ENCODE results near the gene TNPO2. TPM values are rescaled to one million over a fixed set of nuclear protein-coding genes. Genes with fewer than 3 reads are reported as not detected.
"Not testable (repeated sequence)": the region's sequence is repeated elsewhere in the genome, so short reads cannot be mapped to it uniquely, and the experiment has no call there.

The TNPO2 gene
- polyA plus RNA-seq, 3 donors = 14.3 to 36.9 (median 21.9) TPM

DNA sequence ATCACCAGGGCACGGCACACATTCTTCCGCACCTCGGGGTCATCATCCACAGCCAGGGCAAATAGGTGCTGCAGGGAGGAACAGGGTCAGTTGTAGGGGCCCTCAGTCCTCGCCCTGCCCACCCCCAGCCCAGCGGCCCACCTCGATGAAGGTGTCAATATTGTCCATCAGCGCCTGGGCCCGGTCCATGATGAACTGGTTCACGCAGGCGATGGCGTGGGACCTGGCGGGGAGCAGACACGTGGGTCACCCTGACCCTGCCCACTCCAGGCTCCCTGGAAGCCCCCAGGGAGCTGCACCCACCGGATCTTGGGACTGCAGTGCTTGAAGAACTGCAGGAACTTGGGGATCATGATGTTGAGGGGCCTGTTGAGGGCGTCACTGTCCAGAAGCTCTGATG, 8.6 kb downstream of the TNPO2 start:
- no peak overlapping the region for H3K27ac ChIP-seq (ENCODE audit: low read depth, low read length)
- WGBS, 3 donors = 93 to 94% (median 93%) methylated on average over 15 of the region's 15 CpGs

DNA sequence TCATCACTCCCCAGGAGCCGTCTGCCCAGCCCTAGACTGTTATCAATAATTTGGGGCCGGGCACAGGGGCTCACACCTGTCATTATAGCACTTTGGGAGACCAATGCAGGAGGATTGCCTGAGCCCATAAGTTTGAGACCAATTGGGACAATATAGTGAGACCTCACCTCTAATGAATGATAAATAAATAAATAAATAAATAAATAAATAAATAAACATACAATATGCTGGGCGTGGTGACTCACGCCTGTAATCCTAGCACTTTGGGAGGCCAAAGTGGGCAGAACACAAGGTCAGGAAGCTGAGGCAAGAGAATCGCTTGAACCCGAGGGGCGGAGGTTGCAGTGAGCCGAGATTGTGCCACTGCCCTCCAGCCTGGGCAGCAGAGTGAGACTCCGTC, 10.4 kb downstream of the TNPO2 start:
- not testable (repeated sequence) for H3K27ac ChIP-seq (ENCODE audit: low read depth, low read length)
- 89 to 96% (median 93%) methylated on average over 9 of the region's 9 CpGs for WGBS, 3 donors

DNA sequence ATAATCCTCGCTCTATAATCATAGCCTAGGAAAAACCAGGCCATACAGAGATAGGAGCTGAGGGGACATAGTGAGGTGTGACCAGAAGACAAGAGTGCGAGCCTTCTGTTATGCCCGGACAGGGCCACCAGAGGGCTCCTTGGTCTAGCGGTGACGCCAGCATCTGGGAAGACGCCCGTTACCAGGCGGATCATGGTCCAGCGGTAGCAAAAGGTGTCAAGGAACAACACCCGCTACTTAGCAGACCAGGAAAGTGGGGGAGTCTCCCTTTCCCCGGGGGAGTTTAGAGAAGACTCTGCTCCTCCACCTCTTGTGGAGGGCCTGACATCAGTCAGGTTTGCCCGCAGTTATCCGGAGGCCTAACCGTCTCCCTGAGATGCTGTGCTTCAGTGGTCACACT, 11.7 kb downstream of the TNPO2 start:
- not testable (repeated sequence) for H3K27ac ChIP-seq (ENCODE audit: low read depth, low read length)
- WGBS, 3 donors = 43 to 51% (median 47%) methylated on average over 10 to 11 of the region's 14 CpGs

DNA sequence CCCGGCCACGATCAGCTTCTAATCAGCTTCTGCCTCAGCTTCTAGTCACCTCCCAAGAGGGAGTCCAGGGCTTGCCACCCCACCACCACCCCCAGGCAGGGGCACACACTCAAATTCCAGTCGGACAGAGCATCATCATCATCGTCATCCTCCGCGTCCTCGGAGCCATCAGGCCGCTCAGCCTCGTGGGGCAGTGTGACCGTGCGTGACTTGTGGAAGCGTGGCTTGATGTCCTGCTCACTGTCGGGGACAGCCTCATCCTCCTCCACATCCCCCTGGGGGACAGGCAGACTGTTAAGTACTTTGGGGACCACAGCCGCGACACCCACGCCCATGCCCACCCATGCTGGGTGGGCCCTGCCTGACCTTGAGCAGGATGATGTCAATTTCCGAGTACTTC, 12.5 kb downstream of the TNPO2 start:
- no peak overlapping the region for H3K27ac ChIP-seq (ENCODE audit: low read depth, low read length)
- 90 to 94% (median 93%) methylated on average over 17 of the region's 17 CpGs for WGBS, 3 donors

DNA sequence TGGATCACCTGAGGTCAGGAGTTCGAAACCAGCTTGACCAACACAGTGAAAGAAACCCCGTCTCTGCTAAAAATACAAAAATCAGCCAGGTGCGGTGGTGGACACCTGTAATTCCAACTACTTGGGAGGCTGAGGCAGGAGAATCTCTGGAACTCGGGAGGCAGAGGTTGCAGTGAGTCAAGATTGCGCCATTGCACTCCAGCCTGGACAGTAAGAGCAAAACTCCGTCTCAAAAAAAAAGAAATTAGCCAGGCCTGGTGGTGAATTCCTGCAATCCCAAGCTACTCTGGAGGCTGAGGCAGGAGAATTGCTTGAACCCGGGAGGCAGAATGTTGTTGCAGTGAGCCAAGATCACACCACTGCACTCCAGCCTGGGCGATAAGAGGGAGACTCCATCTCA, 15.1 kb downstream of the TNPO2 start:
- H3K27ac ChIP-seq (ENCODE audit: low read depth, low read length) = no peak overlapping the region
- 93 to 98% (median 95%) methylated on average over 8 of the region's 8 CpGs for WGBS, 3 donors

DNA sequence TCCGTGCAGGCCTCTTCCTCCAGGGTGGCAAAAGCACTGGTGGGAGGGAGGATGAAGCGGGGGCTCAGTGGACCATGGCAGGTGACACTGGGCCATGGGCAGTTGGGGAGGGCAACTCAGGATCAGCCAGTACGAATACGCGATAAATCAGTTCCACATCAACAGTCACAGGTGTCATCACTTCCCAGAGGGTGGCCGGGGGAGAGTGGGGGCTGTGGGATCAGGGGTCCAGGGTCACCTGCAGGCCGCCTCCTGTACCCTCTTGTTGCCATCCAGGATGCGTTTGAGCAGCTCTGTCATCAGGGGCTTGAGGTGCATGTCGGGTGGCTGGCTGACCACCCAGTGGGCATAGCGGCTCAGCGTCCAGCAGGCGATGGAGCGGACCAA, 17.4 kb downstream of the TNPO2 start:
- no peak overlapping the region for H3K27ac ChIP-seq (ENCODE audit: low read depth, low read length)
- WGBS, 3 donors = 94 to 96% (median 95%) methylated on average over 13 of the region's 13 CpGs

DNA sequence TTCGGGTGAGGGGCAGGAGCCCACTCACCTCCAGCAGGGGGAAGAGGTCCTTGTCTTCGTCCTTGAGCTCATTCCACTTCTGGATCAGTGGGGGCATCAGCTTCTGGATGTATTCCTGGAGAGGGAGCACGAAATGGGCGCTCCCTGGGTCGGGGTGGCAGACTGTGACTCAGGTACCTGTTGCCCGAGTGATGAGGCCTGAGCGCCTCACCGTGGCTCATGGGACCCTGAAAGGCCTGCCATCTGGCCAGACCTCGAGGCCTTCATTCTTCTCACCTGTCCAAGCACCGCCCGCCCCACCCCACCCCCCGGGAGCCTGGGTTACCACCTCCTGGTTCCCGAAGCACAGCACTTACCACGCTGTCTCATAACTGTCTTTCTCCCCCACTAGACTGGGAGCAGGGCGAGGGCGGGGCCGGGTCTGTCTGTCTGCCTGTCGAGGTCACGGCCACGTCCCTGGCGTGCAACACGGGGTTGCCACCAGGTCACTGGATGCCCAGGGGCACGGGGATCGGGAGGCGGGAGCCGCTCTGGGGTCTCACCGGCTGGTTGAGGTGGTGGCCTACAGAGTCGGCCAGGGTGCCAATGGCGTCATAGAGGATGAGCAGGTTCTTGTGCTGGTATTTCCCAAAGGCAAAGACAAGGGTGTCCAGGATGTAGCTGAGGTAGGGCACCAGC, 17.9 kb downstream of the TNPO2 start:
- H3K27ac ChIP-seq (ENCODE audit: low read depth, low read length) = no peak overlapping the region
- 91 to 94% (median 94%) methylated on average over 28 to 29 of the region's 29 CpGs for WGBS, 3 donors

DNA sequence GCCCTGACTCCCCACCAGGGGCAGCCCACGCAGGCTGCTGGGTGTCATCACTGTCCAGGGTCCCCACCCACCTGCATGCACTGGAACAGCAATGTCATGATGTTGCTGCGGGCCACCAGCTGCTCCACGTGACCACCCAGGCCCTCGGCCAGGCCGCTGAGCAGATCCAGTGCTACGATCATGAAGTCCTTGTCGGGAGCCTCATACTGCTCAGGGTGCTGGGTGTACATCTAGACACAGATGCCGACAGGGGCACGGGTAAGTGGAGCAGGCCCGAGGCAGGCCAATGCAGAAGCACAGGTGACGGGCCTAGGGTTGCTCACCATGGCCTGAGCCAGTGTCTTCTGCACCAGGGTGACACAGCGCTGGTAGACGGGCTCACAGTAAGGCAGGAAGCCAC, 18.6 kb downstream of the TNPO2 start:
- H3K27ac ChIP-seq (ENCODE audit: low read depth, low read length) = no peak overlapping the region
- WGBS, 3 donors = 93 to 94% (median 93%) methylated on average over 13 of the region's 13 CpGs

DNA sequence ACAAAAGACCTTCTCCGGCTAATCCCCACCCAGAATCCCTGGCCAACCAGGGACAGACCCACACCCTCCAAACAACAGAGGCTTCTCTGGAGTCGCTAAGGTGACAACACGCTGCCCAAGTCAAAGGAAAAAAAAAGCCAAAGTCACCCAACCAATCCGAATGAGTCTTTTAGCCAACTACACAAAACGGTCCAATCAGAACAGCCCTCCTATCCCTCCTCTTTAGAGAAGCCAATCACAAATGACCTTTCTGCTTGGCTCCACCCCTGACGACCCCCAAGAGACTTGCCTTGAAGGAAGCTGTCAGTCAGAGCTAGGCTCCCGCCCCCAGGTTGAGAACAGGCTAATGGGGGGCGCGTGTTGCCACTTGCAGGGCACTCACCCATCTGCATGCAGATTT, 20.7 kb downstream of the TNPO2 start:
- no peak overlapping the region for H3K27ac ChIP-seq (ENCODE audit: low read depth, low read length)
- 72 to 76% (median 74%) methylated on average over 9 of the region's 9 CpGs for WGBS, 3 donors

DNA sequence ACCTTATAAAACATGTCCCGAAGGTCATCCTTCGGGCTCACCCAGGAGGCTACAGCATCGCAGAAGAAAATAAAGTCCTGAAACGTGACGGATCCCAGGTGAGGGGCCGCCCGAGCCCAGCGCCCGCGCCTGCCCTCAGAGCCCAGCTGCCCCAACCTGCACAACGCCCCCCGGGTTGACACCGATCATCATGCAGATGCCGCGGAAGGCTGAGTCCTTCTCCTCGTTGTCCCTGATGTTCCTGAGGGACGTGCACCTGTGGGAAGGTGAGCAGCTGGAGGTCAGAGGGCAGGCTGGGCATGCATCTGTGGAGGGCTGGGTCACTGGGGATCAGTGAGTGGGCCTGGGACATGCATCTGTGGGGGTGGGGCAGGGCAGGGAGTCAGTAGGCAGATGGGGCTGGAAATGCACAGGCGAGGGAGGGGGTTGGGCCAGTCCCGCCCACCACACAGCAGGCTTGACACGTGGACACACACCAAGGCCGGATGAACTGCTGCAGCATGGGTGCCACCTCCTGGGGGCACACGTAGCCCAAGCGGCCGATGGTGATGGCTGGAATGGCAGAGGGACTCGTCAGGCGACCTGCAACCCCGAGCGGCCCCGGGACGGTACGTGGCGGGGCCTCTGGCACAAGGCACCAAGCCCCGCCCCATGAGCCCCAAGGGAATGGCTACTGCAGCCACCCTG, 22.0 kb downstream of the TNPO2 start:
- H3K27ac ChIP-seq (ENCODE audit: low read depth, low read length) = no peak overlapping the region
- 88 to 92% (median 91%) methylated on average over 32 to 33 of the region's 33 CpGs for WGBS, 3 donors

DNA sequence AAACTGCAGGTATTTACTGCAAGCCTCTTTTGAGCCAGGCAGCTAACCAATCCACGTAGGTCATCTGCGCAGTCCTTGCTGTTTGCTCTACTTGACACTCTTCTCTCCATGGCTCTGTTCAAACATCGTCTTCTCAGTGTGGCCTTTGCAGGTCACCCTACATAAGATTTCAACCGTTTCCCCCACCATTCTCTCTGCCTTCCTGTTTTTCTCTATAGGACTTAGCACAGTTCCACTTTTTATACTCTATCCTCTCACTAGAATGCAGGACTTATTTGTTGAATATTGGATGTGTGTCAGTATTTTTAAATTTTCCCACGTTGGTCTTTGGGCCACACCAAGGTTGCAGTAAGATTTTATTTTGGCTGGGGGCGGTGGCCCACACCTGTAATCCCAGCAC, 25.6 kb downstream of the TNPO2 start:
- WGBS, 3 donors = 65 to 87% (median 75%) methylated on average over 6 of the region's 6 CpGs
- no peak overlapping the region for H3K27ac ChIP-seq (ENCODE audit: low read depth, low read length)

DNA sequence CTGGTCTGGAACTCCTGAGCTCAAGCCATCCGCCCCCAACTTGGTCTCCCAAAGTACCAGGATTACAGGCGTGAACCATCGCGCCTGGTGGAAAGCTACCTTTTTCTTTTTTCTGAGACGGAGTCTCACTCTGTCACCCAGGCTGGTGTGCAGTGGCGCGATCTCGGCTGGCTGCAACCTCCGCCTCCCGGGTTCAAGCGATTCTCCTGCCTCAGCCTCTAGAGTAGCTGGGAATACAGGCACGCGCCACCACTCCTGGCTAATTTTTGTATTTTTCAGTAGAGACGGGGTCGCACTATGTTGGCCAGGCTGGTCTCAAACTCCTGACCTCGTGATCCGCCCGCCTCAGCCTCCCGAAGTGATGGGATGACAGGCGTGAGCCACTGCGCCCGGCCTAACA, 26.3 kb downstream of the TNPO2 start:
- WGBS, 3 donors = 95 to 97% (median 96%) methylated on average over 22 of the region's 22 CpGs
- H3K27ac ChIP-seq (ENCODE audit: low read depth, low read length) = not testable (repeated sequence)

DNA sequence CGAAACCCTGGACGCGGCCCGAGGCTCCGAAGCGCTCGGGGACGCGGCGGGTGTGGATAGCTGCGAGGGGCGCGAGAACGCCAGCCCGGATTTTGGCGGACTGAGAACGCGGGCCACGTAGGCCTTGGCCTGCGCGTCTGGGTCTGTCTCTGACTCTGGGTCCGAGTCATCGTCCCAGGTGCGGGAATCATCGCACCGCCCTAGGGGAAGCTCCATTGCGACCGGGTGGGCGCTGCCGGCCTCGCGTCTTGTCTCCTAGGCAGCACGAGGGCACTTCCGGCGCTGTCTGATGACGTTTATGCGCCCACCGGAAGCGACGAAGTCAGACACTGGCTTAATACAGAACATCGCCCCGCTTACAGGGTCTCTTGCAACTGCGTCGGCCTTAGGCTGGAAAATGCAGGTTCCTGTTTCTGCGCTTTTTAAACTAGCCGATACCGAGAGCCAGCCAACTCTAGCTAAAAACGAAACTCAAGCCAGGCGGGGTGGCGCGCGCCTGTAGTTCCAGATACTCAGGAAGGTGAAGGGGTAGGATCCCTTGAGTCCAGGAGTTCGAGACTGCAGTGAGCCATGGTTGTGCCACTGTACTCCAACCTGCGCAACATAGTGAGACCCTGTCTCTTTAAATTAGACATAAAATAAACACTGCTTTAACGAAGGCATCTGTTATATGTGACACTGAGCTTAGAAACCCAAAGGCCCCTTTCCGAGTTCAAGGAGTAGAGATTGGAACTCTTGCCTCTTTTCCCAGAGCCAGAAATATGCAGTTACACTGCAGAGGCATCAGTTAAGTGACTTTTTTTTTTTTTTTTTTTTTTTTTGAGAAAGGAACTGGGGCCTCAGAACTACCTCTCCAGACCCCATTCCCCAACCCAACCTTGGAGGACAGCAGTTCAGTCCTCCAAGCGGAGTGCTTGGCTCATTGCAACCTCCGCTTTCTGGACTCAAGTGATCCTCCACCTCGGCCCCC, 27.1 kb downstream of the TNPO2 start, which contains the start of gene FBXW9:
FBXW9 (minus strand) TSS at position 266 of the 970 bp plus-strand sequence; CDS start at position 216, 50 bp downstream.
- peak within 1 kb of the TSS; percentile 51 for H3K27ac ChIP-seq (ENCODE audit: low read depth, low read length)
- 6 to 7% (median 6%) methylated on average over 54 to 59 of the region's 59 CpGs for WGBS, 3 donors

DNA sequence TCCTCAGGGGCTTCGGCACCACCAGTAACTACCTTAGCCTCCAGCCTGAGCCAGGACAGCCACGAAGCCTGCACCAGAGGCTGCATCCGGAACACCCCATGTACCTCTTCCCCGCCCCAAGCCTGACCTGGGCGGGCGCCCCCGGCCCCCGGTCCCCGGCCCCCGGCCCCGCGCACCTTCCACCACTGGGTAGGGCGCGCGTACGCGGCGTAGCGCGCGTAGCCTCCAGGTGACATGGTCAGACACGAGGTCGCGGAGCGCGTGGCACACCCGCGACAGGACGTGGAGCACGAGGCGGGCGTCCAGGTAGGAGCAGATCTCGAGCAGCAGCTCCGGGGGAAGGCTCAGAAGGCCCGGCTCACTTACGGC, 27.8 kb downstream of the TNPO2 start:
- WGBS, 3 donors = 2 to 4% (median 4%) methylated on average over 16 to 36 of the region's 36 CpGs
- H3K27ac ChIP-seq (ENCODE audit: low read depth, low read length) = no peak overlapping the region

DNA sequence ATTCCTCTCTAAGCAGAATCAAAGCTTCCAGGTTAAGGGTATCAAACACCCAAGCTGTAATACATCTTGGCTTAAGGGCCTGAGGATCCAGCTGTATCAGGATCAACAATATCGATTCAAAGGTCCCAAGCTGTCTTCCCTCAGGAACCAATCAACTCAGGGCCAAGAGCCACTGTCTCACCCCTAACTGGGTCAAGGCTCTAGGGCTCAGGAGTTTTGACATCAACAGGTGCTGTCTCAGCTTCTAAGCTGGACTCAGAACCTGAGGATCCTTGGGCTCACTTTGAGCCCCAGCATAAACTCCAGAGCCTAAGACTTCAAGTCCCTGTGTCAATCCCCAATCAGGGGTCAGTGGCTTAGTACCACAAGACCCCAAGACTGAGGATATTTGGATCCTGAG, 28.2 kb downstream of the TNPO2 start:
- no peak overlapping the region for H3K27ac ChIP-seq (ENCODE audit: low read depth, low read length)
- WGBS, 3 donors = 53 to 90% (median 73%) methylated on average over 1 of the region's 1 CpG

DNA sequence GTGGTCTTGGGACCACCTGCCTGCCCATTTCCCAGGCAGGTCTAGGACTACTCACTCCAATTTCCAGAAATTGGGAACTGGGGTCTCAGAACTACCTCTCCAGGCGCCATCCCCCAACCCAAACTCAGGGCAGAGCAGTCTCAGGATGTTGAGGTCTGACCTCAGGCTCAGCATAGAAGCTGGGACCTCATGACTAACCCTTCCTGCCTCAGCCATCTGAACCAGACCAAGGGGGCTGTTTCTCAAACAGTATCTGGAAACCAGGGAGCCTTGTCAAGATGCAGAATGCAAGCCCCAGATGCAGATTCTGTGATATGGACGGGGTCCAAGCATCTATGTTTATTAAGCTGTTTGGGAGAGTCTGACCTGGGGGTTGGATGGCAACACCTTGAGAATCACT, 28.6 kb downstream of the TNPO2 start:
- WGBS, 3 donors = 67 to 74% (median 68%) methylated on average over 2 of the region's 2 CpGs
- no peak overlapping the region for H3K27ac ChIP-seq (ENCODE audit: low read depth, low read length)

DNA sequence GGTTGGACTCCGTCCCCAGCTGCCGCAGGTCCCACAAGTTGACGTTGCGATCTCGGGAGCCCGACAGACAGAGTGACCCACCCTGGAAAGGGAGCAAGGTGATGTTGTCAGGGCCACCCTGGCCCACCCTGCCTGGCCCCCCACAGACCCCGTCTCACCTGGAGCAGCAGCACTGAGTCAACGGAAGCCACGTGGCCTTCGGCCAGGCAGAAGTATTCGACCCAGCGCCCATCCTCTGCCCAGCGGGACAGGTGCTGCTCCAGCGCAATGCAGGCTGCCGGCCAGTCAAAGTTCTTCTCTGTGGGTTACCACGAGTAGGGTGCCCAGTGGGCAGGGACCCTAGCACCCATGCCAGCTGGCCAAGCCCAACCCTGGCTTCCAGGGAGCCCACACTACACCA, 29.1 kb downstream of the TNPO2 start:
- no peak overlapping the region for H3K27ac ChIP-seq (ENCODE audit: low read depth, low read length)
- WGBS, 3 donors = 87 to 93% (median 92%) methylated on average over 16 of the region's 16 CpGs

DNA sequence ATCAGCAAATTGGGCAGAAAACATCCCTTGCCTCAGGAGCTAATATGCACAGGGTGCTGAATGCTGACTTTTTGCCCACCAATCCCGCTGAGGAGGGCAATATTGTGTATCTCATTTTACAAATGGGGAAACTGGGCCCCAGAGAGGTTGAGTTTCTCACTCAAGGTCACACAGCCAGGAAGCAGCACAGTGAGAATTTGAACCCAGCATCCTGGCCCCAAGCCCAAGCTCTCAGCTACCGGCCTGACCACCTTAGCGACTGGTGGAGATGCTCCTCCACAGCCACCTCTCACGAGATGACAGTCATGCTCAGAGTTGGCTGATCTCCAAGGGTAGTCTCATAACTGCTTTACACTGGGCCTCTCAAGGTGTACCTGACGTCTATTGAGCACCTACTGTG, 30.8 kb downstream of the TNPO2 start:
- 85 to 87% (median 87%) methylated on average over 5 of the region's 5 CpGs for WGBS, 3 donors
- H3K27ac ChIP-seq (ENCODE audit: low read depth, low read length) = no peak overlapping the region

DNA sequence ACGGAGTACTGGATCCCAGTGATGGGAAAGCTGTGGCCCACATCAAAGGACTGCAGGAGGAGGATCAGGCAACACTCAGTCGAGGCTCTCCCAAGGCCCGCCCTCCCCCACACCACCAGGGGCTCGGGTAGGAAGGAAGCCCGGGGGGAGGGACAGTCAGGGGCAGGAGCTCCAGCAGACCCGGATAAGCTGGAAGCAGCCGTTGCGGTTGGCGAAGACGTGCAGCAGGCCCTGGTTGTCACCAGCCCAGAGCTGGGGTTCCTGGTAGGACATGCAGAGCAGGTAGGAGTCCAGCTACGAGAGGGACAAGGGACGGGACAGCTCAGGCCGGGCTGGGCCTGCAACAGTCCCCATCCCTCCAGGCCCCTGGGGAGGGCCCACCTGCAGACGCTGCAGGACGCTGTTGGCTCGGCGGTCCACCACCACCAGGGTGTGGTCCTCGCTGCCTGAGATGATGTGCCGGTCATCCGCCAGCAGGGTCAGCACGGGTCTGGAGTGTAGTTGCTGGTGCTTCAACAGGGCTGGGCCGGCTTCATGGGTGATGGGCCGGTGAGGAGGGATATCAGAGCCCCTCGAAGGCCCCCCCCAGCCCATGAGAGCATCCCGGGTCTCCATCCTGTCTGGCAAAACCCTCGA, 34.0 kb downstream of the TNPO2 start:
- H3K27ac ChIP-seq (ENCODE audit: low read depth, low read length) = no peak overlapping the region
- 58 to 85% (median 71%) methylated on average over 26 of the region's 26 CpGs for WGBS, 3 donors

All from adipose tissue (tissue), 3 donors.